BLaER1 treated with 17β-estradiol and CSF1 and Interleukin-3, amounts not matched to agents 10 nM and 100 nM (cell line): ENCODE results near the gene SPPL2A.

Source experiments
- H3K27ac ChIP-seq, 11 experiments: shearing (Covaris generic); formaldehyde crosslinking; 2 replicates each; pipeline ENCODE4 v1.8.1; 2022
- H3K27me3 ChIP-seq, 11 experiments: shearing (Covaris generic); formaldehyde crosslinking; 2 replicates each; pipeline ENCODE4 v1.8.1; 2022
- H3K36me3 ChIP-seq, 11 experiments: shearing (Covaris generic); formaldehyde crosslinking; 2 replicates each; pipeline ENCODE4 v1.8.1; 2022
- H3K4me1 ChIP-seq, 10 experiments: shearing (Covaris generic); formaldehyde crosslinking; 2 replicates each; pipeline ENCODE4 v1.8.1; 2022
- H3K4me2 ChIP-seq, 11 experiments: shearing (Covaris generic); formaldehyde crosslinking; 2 replicates each; pipeline ENCODE4 v1.8.1; 2022
- H3K4me3 ChIP-seq, 10 experiments: shearing (Covaris generic); formaldehyde crosslinking; 2 replicates each; pipeline ENCODE4 v1.8.1; 2022
- H3K9ac ChIP-seq, 11 experiments: shearing (Covaris generic); formaldehyde crosslinking; 2 replicates each; pipeline ENCODE4 v1.8.1; 2022
- H3K9me3 ChIP-seq, 11 experiments: shearing (Covaris generic); formaldehyde crosslinking; replicated peaks in 1 of 11; 2 replicates each; pipeline ENCODE4 v1.8.1; 2022
- H4K20me1 ChIP-seq, 11 experiments: shearing (Covaris generic); formaldehyde crosslinking; 2 replicates each; pipeline ENCODE4 v1.8.1; 2022
- Cebpa-rat ChIP-seq, 11 experiments: shearing (Covaris generic); IDR thresholded peaks; 2 replicates each; pipeline ENCODE4 v1.8.1; 2022

SPPL2A gene

DNA sequence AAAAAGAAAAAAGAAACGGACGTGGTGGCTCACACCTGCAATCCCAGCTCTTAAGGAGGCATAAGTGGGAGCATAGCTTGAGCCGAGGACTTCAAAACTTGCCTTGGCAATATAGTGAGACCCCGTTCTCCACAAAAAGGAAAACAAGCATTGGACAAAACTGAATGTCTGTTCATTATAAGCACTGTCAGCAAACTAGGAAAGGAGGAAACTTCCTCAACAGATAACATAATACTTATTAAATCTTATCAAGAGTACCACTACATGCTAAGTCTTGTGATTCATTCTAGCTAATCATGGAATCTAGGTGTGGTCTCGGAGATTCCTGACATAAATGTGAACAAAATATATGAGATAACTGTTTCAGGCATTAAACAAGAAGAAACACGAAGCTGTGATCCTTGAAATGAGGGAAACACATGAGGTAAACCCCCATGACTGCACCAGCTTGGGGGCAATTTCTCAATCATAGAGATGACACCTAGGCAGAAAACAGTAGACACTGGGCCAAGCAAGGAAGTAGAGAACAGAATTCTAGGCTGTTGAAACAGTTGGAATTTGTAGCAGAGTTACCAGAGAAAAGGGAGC lies 112.3 kb downstream of the SPPL2A start:
- peaks cover 98 to 100% (median 100%) of the 10 kb centered on the region in 11 experiments for H3K36me3 ChIP-seq
- no peaks in the 10 kb centered on the region for H3K4me1 ChIP-seq
- H3K27me3 ChIP-seq, result no peaks in the 10 kb centered on the region
- no peak overlapping the region for H3K4me3 ChIP-seq
- H4K20me1 ChIP-seq, result peaks cover 18 to 93% (median 78%) of the 10 kb centered on the region in 11 experiments; a peak in 19 of 22 replicates
- no peaks in the 10 kb centered on the region for H3K9me3 ChIP-seq
- TF ChIP-seq Cebpa-rat (IDR thresholded peaks at IDR 0.05), result no peak
- no peak overlapping the region for H3K27ac ChIP-seq
- H3K4me2 ChIP-seq, result no peak overlapping the region
- H3K9ac ChIP-seq, result no peak overlapping the region

DNA sequence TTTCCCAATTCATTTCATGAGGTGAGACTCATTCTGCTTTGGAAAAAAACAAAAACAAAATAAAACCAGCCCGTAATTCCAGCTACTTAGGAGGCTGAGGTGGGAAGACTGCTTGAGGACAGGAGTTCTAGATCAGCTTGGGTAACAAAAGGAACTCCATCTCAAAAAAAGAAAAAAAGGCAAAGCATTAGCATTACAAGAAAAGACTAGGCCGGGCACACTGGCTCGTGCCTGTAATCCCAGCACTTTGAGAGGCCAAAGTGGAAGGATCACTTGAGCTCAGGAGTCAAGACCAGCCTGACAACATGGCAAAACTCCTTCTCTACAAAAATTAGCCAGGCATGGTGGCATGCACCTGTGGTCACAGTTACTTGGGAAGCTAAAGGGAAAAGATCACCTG lies 112.8 kb downstream of the SPPL2A start:
- no peak for TF ChIP-seq Cebpa-rat (IDR thresholded peaks at IDR 0.05)
- H4K20me1 ChIP-seq, result peaks cover 18 to 93% (median 72%) of the 10 kb centered on the region in 11 experiments; a peak in 19 of 22 replicates
- no peak overlapping the region for H3K4me3 ChIP-seq
- H3K9ac ChIP-seq, result no peak overlapping the region
- H3K4me2 ChIP-seq, result no peak overlapping the region
- H3K27me3 ChIP-seq, result no peaks in the 10 kb centered on the region
- no peaks in the 10 kb centered on the region for H3K9me3 ChIP-seq
- peaks cover 99 to 100% (median 100%) of the 10 kb centered on the region in 11 experiments for H3K36me3 ChIP-seq
- H3K27ac ChIP-seq, result no peak overlapping the region
- no peaks in the 10 kb centered on the region for H3K4me1 ChIP-seq
